Measurements from ENCODE around the gene ATP8B4. TPM values are rescaled to one million over a fixed set of nuclear protein-coding genes. Genes with fewer than 3 reads are reported as not detected.

ATP8B4 gene
- total RNA-seq, 2 experiments from 2014 or later, result 69.2 to 98.3 TPM

DNA sequence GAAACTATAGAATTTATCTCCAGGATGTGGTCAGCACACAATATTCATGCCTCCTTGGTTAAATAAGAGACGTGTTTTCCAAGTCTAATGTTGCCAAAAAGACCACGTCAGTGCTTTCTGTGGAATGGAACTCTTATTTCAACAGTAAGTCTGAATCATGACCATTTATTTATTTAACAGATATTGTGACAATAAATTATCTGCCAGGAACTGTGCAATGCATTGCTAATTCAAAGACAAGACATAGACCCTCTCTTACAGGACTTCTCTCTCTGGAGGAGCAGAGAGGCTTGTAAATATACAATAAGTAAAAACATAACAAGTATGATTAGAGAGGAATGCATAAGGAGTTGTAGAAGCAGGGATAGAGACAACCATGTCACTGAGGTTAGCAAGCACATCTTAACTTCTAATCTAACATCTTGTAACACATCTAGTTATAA is 270.7 kb downstream of the ATP8B4 start:
- Mint-ChIP-seq H3K27me3 (no peaks in the 10 kb centered on the region), H3K36me3 (peaks cover 84% of the 10 kb centered on the region), H3K27ac (no peak overlapping the region), H3K9me3 (ENCODE audit: low read depth) (no peaks in the 10 kb centered on the region), H3K4me1 (no peaks in the 10 kb centered on the region), H3K4me3 (no peak overlapping the region)
- CTCF ChIA-PET, result no interaction called here
- no peak for DNase-seq
- no peak for ATAC-seq

GRCh38 chr15:49847423-49848281 is 271.4 kb downstream of the ATP8B4 start:
- Mint-ChIP-seq H3K9me3 (ENCODE audit: low read depth) (no peaks in the 10 kb centered on the region), H3K36me3 (peaks cover 84% of the 10 kb centered on the region), H3K27ac (no peak overlapping the region), H3K4me3 (no peak overlapping the region), H3K27me3 (no peaks in the 10 kb centered on the region), H3K4me1 (no peaks in the 10 kb centered on the region)
- CTCF ChIA-PET, result no interaction called here
- DNase-seq, result no peak
- ATAC-seq, result no peak

DNA sequence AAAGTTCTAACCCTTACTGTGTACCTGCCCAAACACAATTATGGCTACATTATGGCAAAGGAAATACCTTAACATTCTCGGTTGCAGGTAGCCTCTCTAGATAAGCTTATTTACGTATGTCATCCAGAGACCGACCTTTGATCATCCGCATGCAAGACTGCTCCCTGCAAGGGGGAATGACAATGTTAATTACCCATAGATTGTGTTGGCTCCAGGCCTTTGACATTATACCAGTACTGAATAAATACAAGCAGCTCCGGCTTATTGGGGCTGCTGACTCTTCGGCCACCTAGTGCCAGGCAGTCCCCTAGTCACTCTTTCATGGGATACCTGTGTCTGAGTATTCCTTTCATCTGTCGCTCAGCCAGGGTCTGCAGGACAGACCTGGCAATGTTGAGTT is 274.6 kb downstream of the ATP8B4 start:
- ATAC-seq (no peak), DNase-seq (no peak)
- CTCF ChIA-PET, result interaction anchor here (1.1 kb wide), 1 partner anchor 12 kb away, joined by 3 read pairs; no protein-coding TSS in a partner anchor
- H3K4me3 Mint-ChIP-seq, result no peak overlapping the region
- H3K4me1 Mint-ChIP-seq, result no peaks in the 10 kb centered on the region
- H3K36me3 Mint-ChIP-seq, result peaks cover 82% of the 10 kb centered on the region
- no peaks in the 10 kb centered on the region for H3K27me3 Mint-ChIP-seq
- H3K27ac Mint-ChIP-seq, result no peak overlapping the region
- no peaks in the 10 kb centered on the region for H3K9me3 Mint-ChIP-seq (ENCODE audit: low read depth)

DNA sequence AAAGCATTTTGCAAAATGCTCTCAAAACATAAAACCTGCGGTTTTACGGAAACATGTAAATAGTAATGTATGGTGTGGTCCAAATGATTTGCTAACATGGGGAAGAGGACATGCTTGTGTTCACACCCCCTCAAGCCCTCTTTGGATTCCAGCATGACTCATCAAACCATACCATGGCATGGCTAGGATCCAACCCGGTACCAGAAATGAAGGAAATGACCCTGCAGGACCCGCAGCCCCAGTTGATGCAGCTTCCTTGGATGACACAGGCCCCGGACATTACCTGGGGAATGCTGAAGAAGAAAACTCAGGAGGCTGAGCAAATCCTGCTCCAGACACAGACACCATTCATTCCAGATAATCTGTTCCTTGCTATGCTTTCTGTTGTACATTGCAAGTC is 275.3 kb downstream of the ATP8B4 start:
- peaks cover 85% of the 10 kb centered on the region for H3K36me3 Mint-ChIP-seq
- ATAC-seq (no peak), DNase-seq (no peak)
- CTCF ChIA-PET, result interaction anchor here (1.1 kb wide), 1 partner anchor 13 kb away, joined by 3 read pairs; no protein-coding TSS in a partner anchor
- no peak overlapping the region for H3K27ac Mint-ChIP-seq
- no peaks in the 10 kb centered on the region for H3K4me1 Mint-ChIP-seq
- H3K9me3 Mint-ChIP-seq (ENCODE audit: low read depth), result peaks cover 6% of the 10 kb centered on the region
- H3K4me3 Mint-ChIP-seq, result no peak overlapping the region
- H3K27me3 Mint-ChIP-seq, result no peaks in the 10 kb centered on the region

DNA sequence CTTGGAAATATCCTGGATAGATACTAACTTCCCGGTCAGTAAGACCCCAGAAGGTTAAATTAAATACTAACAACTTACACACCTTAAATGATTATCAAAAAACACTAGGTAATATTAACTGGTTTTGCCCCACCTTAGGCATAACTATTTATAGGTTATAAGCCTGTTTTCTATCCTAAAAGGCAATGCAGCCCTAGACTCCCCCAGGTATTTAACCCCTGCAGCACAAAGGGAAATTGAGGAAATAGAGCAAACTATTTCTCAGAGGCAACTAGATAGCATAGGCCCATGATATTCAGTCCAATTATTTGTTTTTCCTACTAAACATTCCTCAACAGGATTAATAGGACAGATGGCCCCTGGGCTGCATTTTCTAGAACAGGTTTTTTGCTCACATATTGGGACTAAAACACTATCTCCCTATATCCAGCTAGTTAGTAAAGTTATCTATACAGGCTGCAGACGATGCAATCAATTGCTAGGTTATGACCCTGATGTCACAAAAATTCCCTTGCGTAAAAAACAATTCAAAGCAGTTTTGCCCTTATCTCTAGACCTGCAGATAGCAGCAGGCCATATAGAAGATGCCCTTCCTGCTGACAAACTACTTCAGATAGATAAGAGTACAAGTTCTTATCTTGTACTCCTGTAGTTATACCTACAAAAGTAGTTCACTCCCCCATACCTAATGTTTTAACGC is 276.9 kb downstream of the ATP8B4 start:
- DNase-seq (no peak), ATAC-seq (no peak)
- Mint-ChIP-seq H3K27ac (no peak overlapping the region), H3K4me1 (no peaks in the 10 kb centered on the region), H3K4me3 (no peak overlapping the region), H3K9me3 (ENCODE audit: low read depth) (peaks cover 10% of the 10 kb centered on the region), H3K36me3 (peaks cover 78% of the 10 kb centered on the region), H3K27me3 (no peaks in the 10 kb centered on the region)
- CTCF ChIA-PET, result no interaction called here

DNA sequence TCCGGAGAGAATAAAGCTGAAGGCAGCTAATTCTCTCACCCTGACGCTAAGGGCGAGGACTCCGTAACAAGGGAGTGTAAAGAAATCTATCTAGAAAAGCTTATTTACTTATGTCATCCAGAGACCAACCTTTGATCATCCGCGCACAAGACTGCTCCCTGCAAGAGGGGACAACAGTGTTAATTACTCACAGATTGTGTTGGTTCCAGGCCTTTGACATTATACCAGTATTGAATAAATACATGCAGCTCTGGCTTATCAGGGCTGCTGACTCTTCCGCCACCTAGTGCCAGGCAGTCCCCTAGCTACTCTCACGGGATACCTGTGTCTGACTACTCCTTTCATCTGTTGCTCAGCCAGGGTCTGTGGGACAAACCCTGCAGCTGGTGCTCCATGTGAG is 286.5 kb downstream of the ATP8B4 start:
- CTCF ChIA-PET, result interaction anchor here (0.6 kb wide), 1 partner anchor 1018 kb away, joined by 3 read pairs; no protein-coding TSS in a partner anchor
- no peak for ATAC-seq
- no peak for DNase-seq

GRCh38 chr15:49831206-49831965 is 287.6 kb downstream of the ATP8B4 start:
- H3K36me3 Mint-ChIP-seq, result peaks cover 2% of the 10 kb centered on the region
- CTCF ChIA-PET, result no interaction called here
- no peaks in the 10 kb centered on the region for H3K4me1 Mint-ChIP-seq
- no peaks in the 10 kb centered on the region for H3K9me3 Mint-ChIP-seq (ENCODE audit: low read depth)
- ATAC-seq (no peak), DNase-seq (no peak)
- no peaks in the 10 kb centered on the region for H3K27me3 Mint-ChIP-seq
- H3K4me3 Mint-ChIP-seq, result no peak overlapping the region
- no peak overlapping the region for H3K27ac Mint-ChIP-seq

More for the DNA sequence above, 286.5 kb downstream of the ATP8B4 start:
- no peaks in the 10 kb centered on the region for H3K4me1 Mint-ChIP-seq
- H3K27ac Mint-ChIP-seq, result no peak overlapping the region
- no peak overlapping the region for H3K4me3 Mint-ChIP-seq
- H3K27me3 Mint-ChIP-seq, result no peaks in the 10 kb centered on the region
- no peaks in the 10 kb centered on the region for H3K9me3 Mint-ChIP-seq (ENCODE audit: low read depth)
- H3K36me3 Mint-ChIP-seq, result peaks cover 2% of the 10 kb centered on the region

DNA sequence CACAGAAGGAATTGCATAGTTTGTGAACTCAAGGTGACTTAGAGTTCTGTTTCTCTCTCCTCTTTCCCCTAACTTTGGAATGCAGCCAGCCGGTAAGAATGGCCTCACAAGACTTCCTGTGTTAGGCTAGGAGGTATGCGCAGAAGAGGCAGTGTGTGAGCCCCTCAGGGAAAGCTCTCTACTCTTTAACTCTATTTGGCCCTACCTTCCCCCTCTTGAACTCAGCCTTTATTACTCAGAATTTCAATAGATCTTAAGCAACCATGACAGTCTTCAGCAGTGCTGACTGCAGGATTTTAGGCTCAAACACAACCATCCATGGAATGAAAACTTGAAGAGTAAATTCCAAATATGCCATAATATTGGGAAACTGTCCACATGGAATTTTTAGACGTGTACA is 288.6 kb downstream of the ATP8B4 start:
- no peak for DNase-seq
- Mint-ChIP-seq H3K4me3 (no peak overlapping the region), H3K36me3 (peaks cover 4% of the 10 kb centered on the region), H3K4me1 (no peaks in the 10 kb centered on the region), H3K9me3 (ENCODE audit: low read depth) (no peaks in the 10 kb centered on the region), H3K27ac (no peak overlapping the region), H3K27me3 (no peaks in the 10 kb centered on the region)
- CTCF ChIA-PET, result no interaction called here
- ATAC-seq, result no peak

DNA sequence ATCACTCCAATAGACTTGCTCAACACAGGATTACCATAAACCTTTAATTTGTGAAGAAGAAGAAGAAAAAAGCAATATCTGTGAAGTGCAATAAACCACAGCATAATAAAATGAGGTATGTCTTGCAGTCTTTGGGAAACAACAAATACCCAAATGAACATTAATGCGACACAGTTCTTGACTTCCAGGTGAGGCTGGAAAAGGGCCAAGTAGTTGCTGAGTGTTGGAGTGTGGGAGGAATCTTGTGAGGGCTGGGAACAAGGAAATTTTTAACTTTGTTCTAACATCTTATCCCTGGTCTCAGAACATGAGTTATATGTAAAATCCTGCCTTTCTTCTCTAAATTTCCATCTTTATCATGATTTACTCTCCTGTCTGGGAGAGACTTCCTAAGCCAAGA is 291.7 kb downstream of the ATP8B4 start:
- CTCF ChIA-PET, result no interaction called here
- no peak for ATAC-seq

GRCh38 chr15:49826640-49827234 is 292.3 kb downstream of the ATP8B4 start:
- CTCF ChIA-PET, result no interaction called here
- no peaks in the 10 kb centered on the region for H3K27me3 Mint-ChIP-seq
- no peak for DNase-seq
- H3K9me3 Mint-ChIP-seq (ENCODE audit: low read depth), result no peaks in the 10 kb centered on the region
- peaks cover 4% of the 10 kb centered on the region for H3K36me3 Mint-ChIP-seq
- no peaks in the 10 kb centered on the region for H3K4me1 Mint-ChIP-seq
- no peak for ATAC-seq
- no peak overlapping the region for H3K4me3 Mint-ChIP-seq
- no peak overlapping the region for H3K27ac Mint-ChIP-seq

More for the DNA sequence above, 291.7 kb downstream of the ATP8B4 start:
- H3K4me1 Mint-ChIP-seq, result no peaks in the 10 kb centered on the region
- no peak overlapping the region for H3K27ac Mint-ChIP-seq
- H3K36me3 Mint-ChIP-seq, result peaks cover 4% of the 10 kb centered on the region
- H3K27me3 Mint-ChIP-seq, result no peaks in the 10 kb centered on the region
- DNase-seq, result no peak
- no peaks in the 10 kb centered on the region for H3K9me3 Mint-ChIP-seq (ENCODE audit: low read depth)
- H3K4me3 Mint-ChIP-seq, result no peak overlapping the region

DNA sequence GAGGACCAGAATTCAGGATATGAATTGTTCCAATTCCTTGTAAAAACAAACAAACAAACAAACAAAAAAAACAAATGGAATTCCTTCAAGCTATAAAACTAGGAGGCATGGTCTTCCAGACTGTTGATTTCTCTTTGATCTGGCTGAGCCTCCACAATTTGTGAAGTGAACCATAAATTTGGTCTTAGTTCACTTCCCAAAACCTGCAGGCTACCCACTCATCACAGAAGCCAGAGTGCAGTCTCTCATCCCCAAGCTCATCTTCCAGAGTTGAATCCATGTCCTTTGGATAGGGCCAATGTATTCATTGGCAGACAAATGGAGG is 294.3 kb downstream of the ATP8B4 start:
- no peaks in the 10 kb centered on the region for H3K4me1 Mint-ChIP-seq
- ATAC-seq (no peak), DNase-seq (no peak)
- H3K4me3 Mint-ChIP-seq, result no peak overlapping the region
- peaks cover 2% of the 10 kb centered on the region for H3K27me3 Mint-ChIP-seq
- H3K27ac Mint-ChIP-seq, result no peak overlapping the region
- no peaks in the 10 kb centered on the region for H3K9me3 Mint-ChIP-seq (ENCODE audit: low read depth)
- H3K36me3 Mint-ChIP-seq, result peaks cover 4% of the 10 kb centered on the region
- CTCF ChIA-PET, result no interaction called here

DNA sequence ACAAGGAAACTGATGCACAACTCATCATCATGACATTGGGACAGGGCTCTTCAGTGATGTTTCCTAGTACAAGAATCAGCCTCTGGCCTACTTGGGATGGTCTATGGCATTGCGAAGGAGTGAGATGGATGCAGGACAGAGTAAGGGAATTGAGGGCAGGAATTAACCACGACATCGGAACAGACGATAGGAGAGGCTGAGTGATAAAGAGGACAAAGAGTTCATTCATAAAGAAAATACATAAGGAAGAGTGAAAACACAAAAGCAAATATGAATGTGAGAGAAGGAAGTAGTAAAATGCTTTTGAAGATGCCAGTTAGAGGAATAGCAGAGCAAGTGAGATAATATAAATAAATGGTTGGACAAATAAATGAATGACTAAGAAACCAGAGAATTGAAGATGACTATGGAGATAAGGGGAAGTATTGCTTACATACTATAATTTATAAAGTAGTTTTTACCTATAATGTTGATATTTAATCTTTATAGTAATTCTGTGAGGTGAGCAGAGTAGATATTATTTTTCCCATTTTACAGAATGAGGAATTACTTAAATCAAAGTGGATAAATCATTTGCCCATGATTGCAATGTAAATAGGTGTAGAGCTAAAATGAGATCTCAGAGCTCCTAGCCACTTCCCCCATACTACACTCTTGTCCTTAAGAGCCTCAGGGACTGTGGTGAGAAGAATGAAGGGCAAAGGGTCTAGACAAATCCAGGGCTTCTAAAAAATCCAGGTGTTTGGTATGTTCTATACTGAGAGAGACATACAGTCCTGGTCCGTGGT is 294.9 kb downstream of the ATP8B4 start:
- DNase-seq (no peak), ATAC-seq (no peak)
- Mint-ChIP-seq H3K27me3 (peaks cover 2% of the 10 kb centered on the region), H3K36me3 (peaks cover 4% of the 10 kb centered on the region), H3K4me1 (no peaks in the 10 kb centered on the region), H3K4me3 (no peak overlapping the region), H3K9me3 (ENCODE audit: low read depth) (peaks cover 4% of the 10 kb centered on the region), H3K27ac (no peak overlapping the region)
- CTCF ChIA-PET, result no interaction called here

Measured in activated CD8-positive, alpha-beta memory T cell treated with anti-CD3 and anti-CD28 coated beads, Interleukin-2, amount 10 ng/mL, durations not matched to agents 7 days and 5 days (primary cell).